Measurements from ENCODE around the gene KRI1. TPM values are rescaled to one million over a fixed set of nuclear protein-coding genes. Genes with fewer than 3 reads are reported as not detected.

The KRI1 gene
- total RNA-seq, 1 experiment from 2014 or later = 57.4 TPM

GRCh38 chr19:10516671-10517286 is 49.0 kb downstream of the KRI1 start:
- Histone ChIP-seq H3K4ac (ENCODE audit: low read depth, low read length) (no peak overlapping the region), H3K23ac (ENCODE audit: insufficient read length, low read depth, low read length) (no peak overlapping the region), H4K5ac (ENCODE audit: insufficient read length, low read depth, low read length) (no peak overlapping the region), H4K91ac (ENCODE audit: insufficient read length, low read depth, low read length) (no peak overlapping the region), H2AFZ (ENCODE audit: low read length) (no peak overlapping the region), H3K27me3 (ENCODE audit: insufficient read depth, low read length) (peaks cover 7% of the 10 kb centered on the region; the same call in 1 of the 2 replicates), H2BK120ac (ENCODE audit: low read depth, low read length, poor library complexity, severe bottlenecking) (no peak overlapping the region), H2AK5ac (ENCODE audit: insufficient read length, low read length) (no peak overlapping the region), H3K56ac (ENCODE audit: insufficient read length, low read depth, low read length) (no peak overlapping the region), H3K9me3 (ENCODE audit: control insufficient read depth, low read depth, low read length) (no peaks in the 10 kb centered on the region), H3K4me1 (ENCODE audit: insufficient read depth, low read length) (no peaks in the 10 kb centered on the region; the same call in 1 of the 2 replicates), H3K23me2 (ENCODE audit: insufficient read length, low read depth, low read length, poor library complexity, severe bottlenecking) (peaks cover 19% of the 10 kb centered on the region), H3K79me1 (ENCODE audit: insufficient read depth, low read depth, low read length, poor library complexity, severe bottlenecking) (no peaks in the 10 kb centered on the region), H4K8ac (replicated peaks; ENCODE audit: insufficient read length, low read depth, low read length) (no peak overlapping the region), H2BK20ac (ENCODE audit: low read depth, low read length, poor library complexity, severe bottlenecking) (no peak overlapping the region), H3K18ac (ENCODE audit: insufficient read length, low read depth, low read length) (no peak overlapping the region), H2BK15ac (ENCODE audit: low read depth, low read length) (no peak overlapping the region), H2BK12ac (ENCODE audit: insufficient read length, low read depth, low read length) (no peak overlapping the region), H3K79me2 (ENCODE audit: insufficient read depth, low read length) (no peaks in the 10 kb centered on the region), H3T11ph (ENCODE audit: low read length) (no peak overlapping the region), H3K4me2 (ENCODE audit: insufficient read depth, insufficient read length, low read length) (peak overlapping the region; percentile 79), H3K9ac (ENCODE audit: extremely low read depth, insufficient read length, low read length) (no peak overlapping the region), H3K27ac (ENCODE audit: insufficient read length, low read depth, low read length) (no peak overlapping the region), H4K20me1 (ENCODE audit: control insufficient read depth, insufficient read depth, insufficient read length) (no peaks in the 10 kb centered on the region), H2BK5ac (ENCODE audit: insufficient read length, low read length) (no peak overlapping the region), H3K14ac (ENCODE audit: insufficient read depth, low read length) (no peak overlapping the region)
- Mint-ChIP-seq H3K4me1 (peaks cover 19 to 29% of the 10 kb centered on the region in 2 experiments), H3K27ac (no peak overlapping the region), H3K4me3 (peak overlapping the region; percentile 75 to 86), H3K9me3 (no peaks in the 10 kb centered on the region; a peak in 1 of 5 replicates), H3K36me3 (ENCODE audit: insufficient read depth in 1 of 3, low read depth in 3 of 3) (peaks cover 7 to 10% (median 8%) of the 10 kb centered on the region in 3 experiments; a peak in 6 of 7 replicates), H3K27me3 (ENCODE audit: low read depth) (peaks cover 20% of the 10 kb centered on the region)
- no peak for TF ChIP-seq CTCF (conservative IDR thresholded peaks at IDR 0.05)
- DNase-seq = no peak
- whole genome bisulfite sequencing (ENCODE audit: extremely low coverage, insufficient read length, low lambda C conversion rate) = no CpG with 5 or more reads among the region's 10 CpGs
